Stomach (tissue), 19 donors: ENCODE results near the gene RIPOR3. TPM values are rescaled to one million over a fixed set of nuclear protein-coding genes. Genes with fewer than 3 reads are reported as not detected.

Experiments
- DNase-seq, 2 donors: peaks; one replicate each; pipeline versions ENCODE4 v3.0.0 to v3.0.0-alpha.2; 2013 to 2019
- H3K27ac ChIP-seq, 5 donors: fragments of 200-600 bp in 4 of 5; sonication (generic) in 4 of 5; one replicate each; pipeline ENCODE4 v1.5.1; 2013 to 2019; ENCODE audit warnings: mild to moderate bottlenecking in 1 of 5, moderate library complexity in 1 of 5
- H3K27me3 ChIP-seq, 3 donors: fragments of 200-600 bp; sonication (generic); one replicate each; pipeline ENCODE4 v1.5.1; 2017 to 2019; ENCODE audit warnings: mixed run types in 1 of 3
- H3K36me3 ChIP-seq, 4 donors: fragments of 200-600 bp; sonication (generic); 1 replicate in 3 of 4; 2 replicates in 1 of 4; pipeline ENCODE4 v1.5.1; 2016 to 2019
- H3K4me1 ChIP-seq, 4 donors: fragments of 200-600 bp; sonication (generic); one replicate each; pipeline ENCODE4 v1.5.1; 2016 to 2019
- H3K4me3 ChIP-seq, 4 donors: fragments of 200-600 bp; sonication (generic) in 3 of 4; one replicate each; pipeline ENCODE4 v1.5.1; 2016 to 2019; ENCODE audit warnings: mild to moderate bottlenecking in 1 of 4
- H3K9me3 ChIP-seq, 4 donors: fragments of 200-600 bp; sonication (generic); one replicate each; pipeline ENCODE4 v1.5.1; 2016 to 2019
- EP300 ChIP-seq: sonication (generic); formaldehyde crosslinking; IDR thresholded peaks from one replicate; pipeline ENCODE4 v1.6.1; 2017; ENCODE audit warnings: antibody characterized with exemption
- POLR2A ChIP-seq, 4 donors: fragments of 450-650 bp; IDR thresholded peaks; one replicate each; pipeline ENCODE4 v1.6.1; 2016; ENCODE audit warnings: antibody characterized with exemption in 4 of 4, control low read depth in 2 of 4, mild to moderate bottlenecking in 1 of 4, moderate library complexity in 1 of 4
- POLR2AphosphoS5 ChIP-seq, 3 donors: sonication (generic); formaldehyde crosslinking; IDR thresholded peaks; one replicate each; pipeline ENCODE4 v1.6.1; 2016; ENCODE audit warnings: antibody characterized with exemption in 3 of 3
- WGBS, 5 donors: extraction: QIAGEN DNeasy Blood & Tissue Kit in 3 of 5; methylation state at CpG; one replicate each; pipeline versions ENCODE4 v1.1.5 to v1.1.7; 2013 to 2018; 5-methylcytosine and 5-hydroxymethylcytosine counted together
- intact Hi-C: fragments of 100-400 bp; cut with DNase I; formaldehyde crosslinking; loops from one replicate; pipeline ENCODE4 v1.15.1; 2023; ENCODE audit warnings: low total_unique reads
- long read RNA-seq, 10 donors: transcript quantifications; one replicate each; lab custom pipeline, GENCODE V29; 2026
- polyA plus RNA-seq, 3 donors: library from polyadenylated mRNA; stranded (reverse); fragments of 200-250 nt; gene quantifications; one replicate each; pipeline ENCODE4 v1.2.3, GENCODE V29; 2013
- total RNA-seq, 5 donors: library from RNA; depleted of rRNA; stranded (reverse); fragments of >200 nt; gene quantifications; one replicate each; pipeline versions ENCODE4 v1.1.0 to v1.2.3, GENCODE V29; 2014 to 2016
- TF ChIP-seq, protein P1 (sequence below), 7 experiments: fragments of 450-650 bp in 4 of 7; fragments of 200-600 bp in 3 of 7; sonication (generic) in 3 of 7; IDR thresholded peaks; one replicate each; pipeline ENCODE4 v1.5.1; 2016 to 2019; ENCODE audit warnings: antibody characterized with exemption in 7 of 7, control low read depth in 2 of 7, mild to moderate bottlenecking in 1 of 7
- donor health status: healthy with polysubstance abuse.
- donor health status: Bipolar disorder and iron deficiency.
- donor health status: healthy.

Gene RIPOR3, protein sequence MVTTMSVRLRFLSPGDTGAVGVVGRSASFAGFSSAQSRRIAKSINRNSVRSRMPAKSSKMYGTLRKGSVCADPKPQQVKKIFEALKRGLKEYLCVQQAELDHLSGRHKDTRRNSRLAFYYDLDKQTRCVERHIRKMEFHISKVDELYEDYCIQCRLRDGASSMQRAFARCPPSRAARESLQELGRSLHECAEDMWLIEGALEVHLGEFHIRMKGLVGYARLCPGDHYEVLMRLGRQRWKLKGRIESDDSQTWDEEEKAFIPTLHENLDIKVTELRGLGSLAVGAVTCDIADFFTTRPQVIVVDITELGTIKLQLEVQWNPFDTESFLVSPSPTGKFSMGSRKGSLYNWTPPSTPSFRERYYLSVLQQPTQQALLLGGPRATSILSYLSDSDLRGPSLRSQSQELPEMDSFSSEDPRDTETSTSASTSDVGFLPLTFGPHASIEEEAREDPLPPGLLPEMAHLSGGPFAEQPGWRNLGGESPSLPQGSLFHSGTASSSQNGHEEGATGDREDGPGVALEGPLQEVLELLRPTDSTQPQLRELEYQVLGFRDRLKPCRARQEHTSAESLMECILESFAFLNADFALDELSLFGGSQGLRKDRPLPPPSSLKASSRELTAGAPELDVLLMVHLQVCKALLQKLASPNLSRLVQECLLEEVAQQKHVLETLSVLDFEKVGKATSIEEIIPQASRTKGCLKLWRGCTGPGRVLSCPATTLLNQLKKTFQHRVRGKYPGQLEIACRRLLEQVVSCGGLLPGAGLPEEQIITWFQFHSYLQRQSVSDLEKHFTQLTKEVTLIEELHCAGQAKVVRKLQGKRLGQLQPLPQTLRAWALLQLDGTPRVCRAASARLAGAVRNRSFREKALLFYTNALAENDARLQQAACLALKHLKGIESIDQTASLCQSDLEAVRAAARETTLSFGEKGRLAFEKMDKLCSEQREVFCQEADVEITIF
- total RNA-seq (10 to 100 TPM in 3 of 5 donors, 1 to 10 TPM in 2; 8.1 to 61.1 (median 13.4) TPM), polyA plus RNA-seq (1 to 10 TPM; 4.4 to 5.9 (median 5.8) TPM)
- long read RNA-seq, donor 1: 0 reads
- long read RNA-seq, donor 2: 0 reads
- long read RNA-seq, donor 3: 0 reads
- long read RNA-seq, donor 4: 0 reads
- long read RNA-seq, donor 5: 0 reads
- long read RNA-seq, donor 6: 0 reads
- long read RNA-seq, donor 7: 0 reads
- long read RNA-seq, donor 8: 0 reads
- long read RNA-seq, donor 9: 0 reads
- long read RNA-seq, donor 10: 0 reads

DNA sequence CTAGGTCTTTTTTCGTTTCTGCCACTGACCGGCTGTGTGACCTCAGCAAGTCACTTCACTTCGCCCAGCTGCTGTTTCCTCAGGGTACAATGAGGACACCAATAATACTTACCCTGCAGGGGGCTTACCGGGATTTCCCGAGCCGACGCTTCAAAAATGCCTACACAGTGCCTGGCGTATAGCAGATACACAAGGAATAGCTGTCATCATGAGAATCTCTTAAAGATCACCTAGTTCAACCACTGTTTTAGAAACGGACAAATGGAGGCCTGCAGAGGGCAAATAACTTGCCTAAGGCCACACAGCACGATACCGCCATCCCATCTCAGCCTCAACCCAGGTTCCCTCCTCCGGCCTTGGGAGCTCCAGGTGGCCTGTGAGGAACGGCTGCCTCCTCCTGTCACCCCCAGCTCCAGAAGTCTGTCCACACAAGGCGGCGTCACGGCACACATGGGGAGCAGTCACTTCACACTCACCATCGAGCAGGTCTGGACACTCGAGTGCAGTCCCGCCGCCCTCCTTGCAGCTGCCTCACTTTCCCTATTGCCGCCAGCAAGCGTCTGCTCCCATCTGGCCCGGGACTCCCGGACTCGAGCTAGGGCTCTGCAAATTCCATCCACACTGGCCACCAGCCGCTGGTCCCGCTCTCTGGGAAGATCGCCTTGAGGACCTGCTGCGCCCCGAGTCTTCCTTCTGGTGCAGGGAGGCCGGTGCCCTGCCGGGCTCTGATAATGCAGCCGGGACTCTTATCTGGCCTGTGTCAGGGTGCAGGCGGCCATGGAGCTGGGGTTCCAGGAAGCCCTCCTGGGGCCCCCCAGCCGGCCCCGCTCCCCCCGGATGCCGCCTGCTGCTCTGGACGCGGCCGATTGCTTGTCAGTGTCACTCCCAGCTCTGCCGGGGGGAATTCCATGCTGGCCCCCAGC lies at the start of gene RIPOR3:
Gene RIPOR3 (minus strand): TSS at position 893 of the 923 bp plus-strand sequence. CDS start 414 bp downstream, at position 479.
- peaks cover 22 to 42% (median 32%) of the 10 kb centered on the region in 4 donors for H3K4me1 ChIP-seq
- peak within 1 kb of the TSS; percentile 38 to 81 (median 73) for H3K27ac ChIP-seq

DNA sequence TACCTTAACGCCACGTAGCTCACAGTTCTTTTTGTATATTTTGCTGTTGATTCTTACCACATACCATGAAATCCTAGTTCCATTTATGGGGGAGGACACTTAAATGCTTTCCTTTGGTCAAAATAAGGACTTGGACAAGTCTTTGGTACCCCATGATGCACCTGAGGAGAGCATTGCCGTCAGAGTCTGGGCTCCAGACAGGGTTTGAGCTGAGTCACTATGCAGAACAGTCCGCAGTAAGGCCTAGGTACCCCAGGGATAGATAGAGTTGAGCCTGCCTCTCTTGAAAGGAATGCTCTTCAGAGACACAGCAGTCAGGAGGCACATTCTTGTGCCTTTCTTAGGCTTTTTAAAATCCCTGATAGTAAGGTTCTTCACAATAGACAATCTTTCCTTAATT lies 46.0 kb upstream of the RIPOR3 start:
- TF ChIP-seq POLR2A (IDR thresholded peaks at IDR 0.05) (no peak), EP300 (no peak), POLR2AphosphoS5 (IDR thresholded peaks at IDR 0.05) (no peak)
- TF ChIP-seq, protein P1, sequence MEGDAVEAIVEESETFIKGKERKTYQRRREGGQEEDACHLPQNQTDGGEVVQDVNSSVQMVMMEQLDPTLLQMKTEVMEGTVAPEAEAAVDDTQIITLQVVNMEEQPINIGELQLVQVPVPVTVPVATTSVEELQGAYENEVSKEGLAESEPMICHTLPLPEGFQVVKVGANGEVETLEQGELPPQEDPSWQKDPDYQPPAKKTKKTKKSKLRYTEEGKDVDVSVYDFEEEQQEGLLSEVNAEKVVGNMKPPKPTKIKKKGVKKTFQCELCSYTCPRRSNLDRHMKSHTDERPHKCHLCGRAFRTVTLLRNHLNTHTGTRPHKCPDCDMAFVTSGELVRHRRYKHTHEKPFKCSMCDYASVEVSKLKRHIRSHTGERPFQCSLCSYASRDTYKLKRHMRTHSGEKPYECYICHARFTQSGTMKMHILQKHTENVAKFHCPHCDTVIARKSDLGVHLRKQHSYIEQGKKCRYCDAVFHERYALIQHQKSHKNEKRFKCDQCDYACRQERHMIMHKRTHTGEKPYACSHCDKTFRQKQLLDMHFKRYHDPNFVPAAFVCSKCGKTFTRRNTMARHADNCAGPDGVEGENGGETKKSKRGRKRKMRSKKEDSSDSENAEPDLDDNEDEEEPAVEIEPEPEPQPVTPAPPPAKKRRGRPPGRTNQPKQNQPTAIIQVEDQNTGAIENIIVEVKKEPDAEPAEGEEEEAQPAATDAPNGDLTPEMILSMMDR (IDR thresholded peaks at IDR 0.05): no peak
- Histone ChIP-seq H3K9me3 (no peaks in the 10 kb centered on the region), H3K36me3 (peaks cover 0 to 8% (median 2%) of the 10 kb centered on the region in 4 donors), H3K4me3 (no peak overlapping the region), H3K27me3 (no peaks in the 10 kb centered on the region), H3K27ac (peak overlapping the region in 4 of 5 donors; percentile 34 to 96 (median 76)), H3K4me1 (peaks cover 10 to 54% (median 37%) of the 10 kb centered on the region in 4 donors)
- no peak for DNase-seq
- 65 to 79% (median 67%) methylated on average over 4 of the region's 4 CpGs for WGBS, 5 donors
- intact Hi-C loops: no loop called here

More for the DNA sequence above, at the start of gene RIPOR3:
- Histone ChIP-seq H3K9me3 (no peaks in the 10 kb centered on the region), H3K27me3 (peaks cover 0 to 28% (median 8%) of the 10 kb centered on the region in 3 donors), H3K36me3 (no peaks in the 10 kb centered on the region), H3K4me3 (peak within 1 kb of the TSS; percentile 39 to 57 (median 50))
- no peak for TF ChIP-seq POLR2AphosphoS5 (IDR thresholded peaks at IDR 0.05)
- 21 to 35% (median 27%) methylated on average over 24 to 42 of the region's 42 CpGs for WGBS, 5 donors
- DNase-seq: peak; percentile 36 to 59
- intact Hi-C loops: no loop called here

DNA sequence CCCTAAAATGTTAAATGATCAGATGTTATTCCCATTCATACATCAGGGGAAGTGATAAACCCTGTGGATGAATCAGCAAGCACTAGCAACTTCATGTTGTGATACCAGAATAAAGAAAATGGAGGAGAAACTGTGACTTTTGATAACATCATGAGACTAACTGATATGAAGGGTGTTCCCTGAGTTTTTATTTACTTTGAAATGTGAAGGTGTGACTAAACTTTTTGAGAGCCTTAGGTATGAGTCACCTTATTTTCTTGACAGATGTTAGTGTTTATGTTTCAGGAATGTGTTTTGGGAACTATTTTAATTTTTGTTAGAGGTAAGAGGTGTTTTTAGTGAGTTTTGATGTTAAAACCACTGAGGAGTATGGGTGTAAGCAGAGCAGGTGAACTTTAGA lies 44.5 kb upstream of the RIPOR3 start:
- Histone ChIP-seq H3K36me3 (peaks cover 0 to 8% (median 2%) of the 10 kb centered on the region in 4 donors), H3K4me3 (no peak overlapping the region), H3K4me1 (peaks cover 6 to 49% (median 33%) of the 10 kb centered on the region in 4 donors), H3K27me3 (no peaks in the 10 kb centered on the region), H3K27ac (peak overlapping the region in 4 of 5 donors; percentile 89 to 96 (median 94)), H3K9me3 (no peaks in the 10 kb centered on the region)
- TF ChIP-seq POLR2AphosphoS5 (IDR thresholded peaks at IDR 0.05) (peak in 1 of 3 donors; percentile 56), EP300 (no peak)
- intact Hi-C loops: no loop called here
- no peak for DNase-seq

DNA sequence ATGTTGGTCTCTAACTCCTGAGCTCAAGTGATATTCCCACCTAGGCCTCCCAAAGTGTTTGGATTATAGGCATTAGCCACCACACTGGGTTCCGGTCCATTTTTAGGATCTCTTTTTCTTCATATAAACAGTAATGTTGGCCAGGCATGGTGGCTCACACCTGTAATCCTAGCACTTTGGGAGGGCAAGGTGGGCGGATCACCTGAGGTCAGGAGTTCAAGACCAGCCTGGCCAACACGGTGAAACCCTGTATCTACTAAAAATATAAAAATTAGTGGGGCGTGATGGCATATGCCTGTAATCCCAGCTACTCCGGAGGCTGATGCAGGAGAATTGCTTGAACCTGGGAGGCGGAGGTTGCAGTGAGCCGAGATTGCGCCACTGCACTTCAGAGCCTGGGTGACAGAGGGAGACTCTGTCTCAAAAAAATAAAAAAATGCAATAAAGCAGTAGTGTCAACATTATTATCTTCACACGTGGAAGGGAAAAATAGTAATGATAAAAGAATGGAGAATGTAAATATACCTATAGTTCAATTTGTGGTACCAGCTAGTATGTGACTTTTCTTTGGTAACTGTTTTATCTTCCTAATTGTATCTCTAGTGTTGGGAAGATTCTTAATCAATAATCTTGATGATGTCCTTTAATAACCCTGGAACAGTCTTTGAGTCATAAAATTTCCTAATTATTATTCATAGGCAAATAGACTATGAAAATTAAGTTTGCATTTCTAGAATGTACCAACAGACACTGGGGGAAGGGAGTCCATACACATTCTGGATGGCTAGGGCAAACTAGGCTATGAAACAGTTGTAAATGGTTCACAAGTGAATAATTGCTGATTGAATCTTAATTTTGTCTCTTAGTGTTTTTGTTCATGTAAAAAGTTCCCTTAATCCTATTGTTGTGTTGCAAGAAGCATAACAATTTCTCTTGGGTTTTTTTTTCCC lies 43.7 kb upstream of the RIPOR3 start:
- H3K27ac ChIP-seq: peak overlapping the region; percentile 44 to 96 (median 94)
- DNase-seq: no peak
- peak overlapping the region in 3 of 4 donors; percentile 73 to 93 (median 90) for H3K4me3 ChIP-seq
- intact Hi-C loops: no loop called here
- no peaks in the 10 kb centered on the region for H3K27me3 ChIP-seq
- H3K36me3 ChIP-seq: peaks cover 0 to 8% (median 2%) of the 10 kb centered on the region in 4 donors
- peaks cover 13 to 54% (median 37%) of the 10 kb centered on the region in 4 donors for H3K4me1 ChIP-seq
- TF ChIP-seq EP300 (no peak), POLR2AphosphoS5 (IDR thresholded peaks at IDR 0.05) (peak in 1 of 3 donors; percentile 21)
- no peaks in the 10 kb centered on the region for H3K9me3 ChIP-seq
- WGBS, 5 donors: 39 to 72% (median 57%) methylated on average over 9 of the region's 9 CpGs
